D721Med (cell line): Measurements from ENCODE around the gene TACR1.
"Not testable (repeated sequence)": the region's sequence is repeated elsewhere in the genome, so short reads cannot be mapped to it uniquely, and the experiment has no call there.

Experiments used
- DNase-seq: peaks from one replicate; pipeline ENCODE4 v3.0.0; 2011; ENCODE audit warnings: low spot score; ENCODE audit not compliant: insufficient read length
- FAIRE-seq: peaks from 2 replicates; lab custom pipeline; 2011; peaks lifted over from hg19 to GRCh38; lab: Jason Lieb, UNC
- TF ChIP-seq, protein P1 (sequence below): IDR thresholded peaks from 2 replicates; pipeline ENCODE4 v1.5.1; 2012; ENCODE audit warnings: mild to moderate bottlenecking, control low read depth; ENCODE audit not compliant: insufficient read depth; ENCODE audit errors: missing control alignments

TACR1 gene

DNA sequence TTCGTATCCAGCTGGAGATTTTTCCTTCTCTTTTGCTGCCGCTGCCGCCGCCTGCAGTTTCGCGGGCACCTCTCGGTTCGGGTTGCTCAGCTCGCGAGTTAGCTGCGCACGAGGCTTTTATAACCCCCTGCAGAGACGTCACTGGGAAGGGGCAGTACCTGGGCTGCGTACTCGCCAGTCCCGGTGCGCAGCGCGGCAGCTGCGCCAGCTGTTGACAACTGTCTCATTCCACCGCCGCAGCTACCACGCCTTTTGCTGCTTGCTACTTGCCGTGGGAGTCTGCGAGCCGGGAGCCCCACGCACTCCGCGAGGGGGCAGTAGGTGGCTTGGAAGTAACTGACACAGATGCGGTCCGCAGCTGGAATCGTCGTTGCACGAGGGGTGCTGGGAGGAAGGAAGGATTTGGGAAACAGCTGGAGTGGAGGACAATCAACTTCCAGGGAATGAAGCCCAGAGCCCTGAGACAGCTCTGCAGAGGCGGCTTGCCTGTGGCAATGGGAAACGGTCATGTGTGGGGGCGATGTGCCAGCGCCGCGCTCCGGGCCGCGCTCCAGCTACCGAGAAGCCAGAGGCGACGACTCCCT, at the start of gene TACR1:
TSS of gene TACR1 (minus strand) at position 93 of the 584 bp plus-strand sequence. CDS start 586 bp downstream, outside the sequence.
- DNase-seq (no peak), FAIRE-seq (no peak)
- TF ChIP-seq, protein P1, sequence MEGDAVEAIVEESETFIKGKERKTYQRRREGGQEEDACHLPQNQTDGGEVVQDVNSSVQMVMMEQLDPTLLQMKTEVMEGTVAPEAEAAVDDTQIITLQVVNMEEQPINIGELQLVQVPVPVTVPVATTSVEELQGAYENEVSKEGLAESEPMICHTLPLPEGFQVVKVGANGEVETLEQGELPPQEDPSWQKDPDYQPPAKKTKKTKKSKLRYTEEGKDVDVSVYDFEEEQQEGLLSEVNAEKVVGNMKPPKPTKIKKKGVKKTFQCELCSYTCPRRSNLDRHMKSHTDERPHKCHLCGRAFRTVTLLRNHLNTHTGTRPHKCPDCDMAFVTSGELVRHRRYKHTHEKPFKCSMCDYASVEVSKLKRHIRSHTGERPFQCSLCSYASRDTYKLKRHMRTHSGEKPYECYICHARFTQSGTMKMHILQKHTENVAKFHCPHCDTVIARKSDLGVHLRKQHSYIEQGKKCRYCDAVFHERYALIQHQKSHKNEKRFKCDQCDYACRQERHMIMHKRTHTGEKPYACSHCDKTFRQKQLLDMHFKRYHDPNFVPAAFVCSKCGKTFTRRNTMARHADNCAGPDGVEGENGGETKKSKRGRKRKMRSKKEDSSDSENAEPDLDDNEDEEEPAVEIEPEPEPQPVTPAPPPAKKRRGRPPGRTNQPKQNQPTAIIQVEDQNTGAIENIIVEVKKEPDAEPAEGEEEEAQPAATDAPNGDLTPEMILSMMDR: peak; percentile 55

DNA sequence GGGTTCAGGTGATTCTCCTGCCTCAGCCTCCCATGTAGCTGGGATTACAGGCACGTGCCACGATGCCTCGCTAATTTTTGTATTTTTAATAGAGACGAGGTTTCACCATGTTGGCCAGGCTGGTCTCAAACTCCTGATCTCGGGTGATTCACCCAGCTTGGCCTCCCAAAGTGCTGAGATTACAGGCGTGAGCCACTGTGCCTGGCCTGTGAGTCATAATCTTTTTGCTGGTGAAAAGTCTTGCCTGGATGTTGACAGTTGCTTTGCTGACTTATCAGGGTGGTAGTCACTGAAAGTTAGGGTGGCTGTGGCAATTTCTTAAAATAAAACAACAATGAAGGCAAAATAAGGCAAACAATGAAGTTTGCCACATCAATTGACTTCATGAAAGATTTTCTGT, 49.3 kb upstream of the TACR1 start:
- FAIRE-seq, DNase-seq: not testable (repeated sequence)

DNA sequence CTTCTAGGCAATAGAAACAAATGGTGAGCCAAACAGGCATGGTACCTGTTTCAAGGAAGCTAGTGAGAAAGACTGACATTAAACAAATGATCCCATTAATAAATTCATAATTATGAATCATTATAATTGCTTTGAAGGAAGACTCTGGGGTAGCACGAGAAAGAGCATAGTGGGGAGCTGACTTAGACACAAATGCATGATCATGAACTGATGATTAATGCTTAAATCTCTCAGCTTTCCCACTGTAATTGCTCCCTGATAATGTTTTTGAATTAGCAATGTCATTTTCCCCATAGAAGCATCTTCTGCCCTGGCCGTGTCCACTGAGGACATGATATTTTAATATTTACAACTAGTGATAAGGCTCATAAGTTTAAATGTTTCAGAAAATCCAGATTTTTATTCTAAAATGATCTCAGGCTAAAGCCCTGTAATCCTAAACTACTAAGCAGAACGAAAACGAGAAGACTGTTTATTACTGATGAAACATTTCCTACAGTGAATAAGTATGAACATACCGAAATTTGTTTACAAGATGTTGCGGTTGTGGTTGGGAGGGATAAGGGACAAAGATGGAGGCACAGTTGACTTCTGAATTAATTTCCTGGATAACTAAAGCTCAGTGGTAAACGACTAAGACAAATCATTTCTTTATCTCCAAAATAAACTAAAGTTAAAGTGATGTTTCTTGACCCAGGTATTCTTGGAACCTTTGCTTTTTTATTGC, 47.3 kb upstream of the TACR1 start:
- TF ChIP-seq, protein P1: no peak
- DNase-seq (no peak), FAIRE-seq (no peak)

DNA sequence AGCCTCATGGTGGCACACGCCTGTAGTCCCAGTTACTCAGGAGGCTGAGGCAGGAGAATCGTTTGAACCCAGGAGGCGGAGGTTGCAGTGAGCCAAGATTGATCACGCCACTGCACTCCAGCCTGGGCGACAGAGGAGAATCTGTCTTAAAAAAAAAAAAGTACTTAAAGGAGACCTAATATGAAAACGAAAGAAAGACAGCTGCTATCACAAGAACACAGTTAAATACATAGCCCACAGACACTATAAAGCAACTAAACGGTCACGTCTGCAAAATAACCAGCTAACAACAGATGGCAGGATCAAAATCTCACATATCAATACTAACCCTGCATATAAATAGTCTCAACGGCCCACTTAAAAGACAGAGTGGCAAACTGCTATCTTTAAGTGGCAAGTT, 43.9 kb upstream of the TACR1 start:
- DNase-seq (no peak), FAIRE-seq (no peak)
- TF ChIP-seq, protein P1: no peak

GRCh38 chr2:75241696-75242095, 42.4 kb upstream of the TACR1 start:
- FAIRE-seq: no peak

DNA sequence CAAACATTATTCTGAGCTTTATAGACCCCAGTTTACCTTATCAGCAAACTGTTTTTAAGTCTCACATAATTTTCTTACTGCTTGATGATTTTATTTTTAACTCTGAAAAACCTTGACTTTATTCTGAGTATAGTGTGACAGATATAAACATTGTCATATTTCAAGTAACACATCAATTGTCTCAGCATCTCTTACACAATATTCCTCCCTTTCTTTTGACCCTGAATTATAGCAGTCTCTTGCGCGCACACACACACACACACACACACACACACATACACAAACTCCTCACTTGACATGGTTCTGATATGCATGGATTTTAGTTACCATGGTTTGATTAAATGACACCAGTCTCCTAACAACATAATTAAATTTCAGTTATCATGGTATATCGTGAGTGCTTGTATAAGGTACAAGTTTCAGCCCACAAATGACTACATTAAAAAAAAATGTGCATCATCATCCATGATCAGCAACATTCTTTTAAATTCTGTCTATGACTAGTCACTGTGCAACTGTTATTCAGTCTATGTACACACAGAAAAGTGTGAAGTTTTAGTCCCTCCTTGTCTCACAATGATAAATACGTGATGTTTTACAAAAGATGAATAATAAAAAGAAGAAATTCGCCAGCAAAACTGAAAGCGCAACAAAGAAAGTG, 39.5 kb upstream of the TACR1 start:
- TF ChIP-seq, protein P1: no peak
- FAIRE-seq: no peak
- no peak for DNase-seq

More at GRCh38 chr2:75241696-75242095, 42.4 kb upstream of the TACR1 start:
- no peak for DNase-seq
- TF ChIP-seq, protein P1: peak; percentile 48

DNA sequence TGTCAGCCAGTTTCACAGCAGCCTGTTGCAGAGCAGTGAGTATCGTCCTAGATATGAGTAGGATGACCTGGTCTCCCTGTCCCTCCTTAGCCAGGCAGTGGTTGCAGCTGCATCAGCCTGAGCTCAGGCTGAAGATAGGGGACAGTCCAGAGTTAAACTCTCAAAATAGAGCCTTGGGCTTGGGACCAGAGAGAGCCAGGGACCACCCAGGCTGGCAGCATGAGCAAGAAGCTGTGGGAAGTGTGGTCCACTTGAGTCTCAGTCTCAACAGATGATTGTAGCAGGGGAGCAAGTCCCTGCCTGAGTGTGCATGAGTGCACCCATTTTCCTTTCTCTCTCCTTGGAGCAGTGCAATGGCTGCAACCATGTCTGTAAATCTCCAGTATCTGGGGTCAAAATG, 38.0 kb upstream of the TACR1 start:
- DNase-seq: no peak
- TF ChIP-seq, protein P1: no peak
- no peak for FAIRE-seq
